ENCODE results near the gene C10orf105.

The C10orf105 gene

GRCh38 chr10:71747551-71748523 lies 28.3 kb upstream of the C10orf105 start:
- ChIA-PET POLR2A (interaction anchor here (0.6 to 2.2 kb wide), 6 partner anchors 10 to 141 kb away, joined by 3 to 12 read pairs (median 8); partner anchors contain the start of gene VSIR), CTCF (interaction anchor here (0.8 to 8.4 kb wide), 15 partner anchors 9 to 83 kb away, joined by 3 to 159 read pairs (median 8); partner anchors contain the start of genes C10orf105 and VSIR)

GRCh38 chr10:71747039-71747531 lies 27.5 kb upstream of the C10orf105 start:
- WGBS (ENCODE audit: insufficient coverage): 50% methylated on average over 1 of the region's 2 CpGs
- Histone ChIP-seq H3K36me3 (ENCODE audit: control insufficient read depth in 4 of 4, insufficient read depth in 4 of 4, low read length in 3 of 4) (peaks cover 0 to 23% (median 8%) of the 10 kb centered on the region in 4 experiments), H3K27me3 (replicated peaks in 2 of 5; ENCODE audit: control insufficient read depth in 4 of 5, insufficient read depth in 5 of 5, low read length in 4 of 5) (no peaks in the 10 kb centered on the region), H3K4me3 (ENCODE audit: control insufficient read depth in 1 of 7, extremely low read depth in 1 of 7, insufficient read depth in 4 of 7, low read depth in 2 of 7, low read length in 6 of 7) (peak overlapping the region in 3 of 7 experiments; percentile 18 to 50 (median 44)), H3K27ac (ENCODE audit: insufficient read depth in 1 of 2, low read depth in 1 of 2, low read length in 2 of 2, poor library complexity in 1 of 2, severe bottlenecking in 2 of 2) (peak overlapping the region in 1 of 2 experiments; percentile 78), H3K9me3 (ENCODE audit: control extremely low read depth in 1 of 5, control insufficient read depth in 4 of 5, insufficient read depth in 2 of 5, low read depth in 1 of 5, low read length in 4 of 5) (peaks cover 0 to 7% (median 0%) of the 10 kb centered on the region in 5 experiments), H3K4me1 (ENCODE audit: control extremely low read depth in 1 of 4, control insufficient read depth in 4 of 4, insufficient read depth in 4 of 4, low read length in 3 of 4) (peaks cover 13 to 84% (median 71%) of the 10 kb centered on the region in 4 experiments)
- DNase-seq: peak in 2 of 3 donors; percentile 22 to 41
- ChIA-PET CTCF (interaction anchor here (0.7 to 8.4 kb wide), 14 partner anchors 9 to 82 kb away, joined by 3 to 159 read pairs (median 7); partner anchors contain the start of genes C10orf105 and VSIR), POLR2A (interaction anchor here (0.7 to 2.2 kb wide), 2 partner anchors 9 to 19 kb away, joined by 3 to 6 read pairs; no protein-coding TSS in a partner anchor)

More at GRCh38 chr10:71747551-71748523, 28.3 kb upstream of the C10orf105 start:
- H3K27ac ChIP-seq (ENCODE audit: insufficient read depth in 1 of 2, low read depth in 1 of 2, low read length in 2 of 2, poor library complexity in 1 of 2, severe bottlenecking in 2 of 2): peak overlapping the region; percentile 23 to 78
- peaks cover 19 to 88% (median 78%) of the 10 kb centered on the region in 4 experiments for H3K4me1 ChIP-seq (ENCODE audit: control extremely low read depth in 1 of 4, control insufficient read depth in 4 of 4, insufficient read depth in 4 of 4, low read length in 3 of 4)
- no peaks in the 10 kb centered on the region for H3K27me3 ChIP-seq (replicated peaks in 2 of 5; ENCODE audit: control insufficient read depth in 4 of 5, insufficient read depth in 5 of 5, low read length in 4 of 5)
- 19% methylated on average over 6 of the region's 14 CpGs for WGBS (ENCODE audit: insufficient coverage)
- H3K9me3 ChIP-seq (ENCODE audit: control extremely low read depth in 1 of 5, control insufficient read depth in 4 of 5, insufficient read depth in 2 of 5, low read depth in 1 of 5, low read length in 4 of 5): peaks cover 0 to 4% (median 0%) of the 10 kb centered on the region in 5 experiments
- H3K4me3 ChIP-seq (ENCODE audit: control insufficient read depth in 1 of 7, extremely low read depth in 1 of 7, insufficient read depth in 4 of 7, low read depth in 2 of 7, low read length in 6 of 7): peak overlapping the region in 4 of 7 experiments; percentile 8 to 44 (median 14)
- peak in 2 of 3 donors; percentile 87 to 88 for DNase-seq
- peaks cover 0 to 31% (median 11%) of the 10 kb centered on the region in 4 experiments for H3K36me3 ChIP-seq (ENCODE audit: control insufficient read depth in 4 of 4, insufficient read depth in 4 of 4, low read length in 3 of 4)

- H3K4me1 ChIP-seq (ENCODE audit: control extremely low read depth in 1 of 4, control insufficient read depth in 4 of 4, insufficient read depth in 4 of 4, low read length in 3 of 4): peaks cover 11 to 82% (median 71%) of the 10 kb centered on the region in 4 experiments
- ChIA-PET POLR2A (interaction anchor here (0.7 to 2.2 kb wide), 3 partner anchors 8 to 20 kb away, joined by 3 to 6 read pairs (median 3); no protein-coding TSS in a partner anchor), CTCF (interaction anchor here (0.7 to 8.4 kb wide), 14 partner anchors 10 to 51 kb away, joined by 3 to 159 read pairs (median 7); partner anchors contain the start of genes C10orf105 and VSIR)
- H3K27me3 ChIP-seq (replicated peaks in 2 of 5; ENCODE audit: control insufficient read depth in 4 of 5, insufficient read depth in 5 of 5, low read length in 4 of 5): no peaks in the 10 kb centered on the region
- DNase-seq: peak in 2 of 3 donors; percentile 67 to 77
- peak overlapping the region in 1 of 2 experiments; percentile 78 for H3K27ac ChIP-seq (ENCODE audit: insufficient read depth in 1 of 2, low read depth in 1 of 2, low read length in 2 of 2, poor library complexity in 1 of 2, severe bottlenecking in 2 of 2)
- 25% methylated on average over 9 of the region's 13 CpGs for WGBS (ENCODE audit: insufficient coverage)
- peaks cover 0 to 7% (median 0%) of the 10 kb centered on the region in 5 experiments for H3K9me3 ChIP-seq (ENCODE audit: control extremely low read depth in 1 of 5, control insufficient read depth in 4 of 5, insufficient read depth in 2 of 5, low read depth in 1 of 5, low read length in 4 of 5)
- H3K36me3 ChIP-seq (ENCODE audit: control insufficient read depth in 4 of 4, insufficient read depth in 4 of 4, low read length in 3 of 4): peaks cover 0 to 18% (median 8%) of the 10 kb centered on the region in 4 experiments
- H3K4me3 ChIP-seq (ENCODE audit: control insufficient read depth in 1 of 7, extremely low read depth in 1 of 7, insufficient read depth in 4 of 7, low read depth in 2 of 7, low read length in 6 of 7): peak overlapping the region in 3 of 7 experiments; percentile 31 to 50 (median 44)
These were observed 26.9 kb upstream of the C10orf105 start for GRCh38 chr10:71746344-71747037.

GRCh38 chr10:71745664-71746250 lies 26.2 kb upstream of the C10orf105 start:
- ChIA-PET POLR2A (interaction anchor here (0.9 to 2.2 kb wide), 2 partner anchors 18 to 20 kb away, joined by 3 to 6 read pairs; no protein-coding TSS in a partner anchor), CTCF (interaction anchor here (1.2 to 8.4 kb wide), 10 partner anchors 9 to 46 kb away, joined by 3 to 159 read pairs (median 14); partner anchors contain the start of genes C10orf105 and VSIR)
- Histone ChIP-seq H3K4me1 (ENCODE audit: control extremely low read depth in 1 of 4, control insufficient read depth in 4 of 4, insufficient read depth in 4 of 4, low read length in 3 of 4) (peaks cover 11 to 82% (median 72%) of the 10 kb centered on the region in 4 experiments), H3K27ac (ENCODE audit: insufficient read depth in 1 of 2, low read depth in 1 of 2, low read length in 2 of 2, poor library complexity in 1 of 2, severe bottlenecking in 2 of 2) (peak overlapping the region in 1 of 2 experiments; percentile 41), H3K4me3 (ENCODE audit: control insufficient read depth in 1 of 7, extremely low read depth in 1 of 7, insufficient read depth in 4 of 7, low read depth in 2 of 7, low read length in 6 of 7) (no peak overlapping the region), H3K9me3 (ENCODE audit: control extremely low read depth in 1 of 5, control insufficient read depth in 4 of 5, insufficient read depth in 2 of 5, low read depth in 1 of 5, low read length in 4 of 5) (peaks cover 0 to 7% (median 0%) of the 10 kb centered on the region in 5 experiments), H3K27me3 (replicated peaks in 2 of 5; ENCODE audit: control insufficient read depth in 4 of 5, insufficient read depth in 5 of 5, low read length in 4 of 5) (no peaks in the 10 kb centered on the region), H3K36me3 (ENCODE audit: control insufficient read depth in 4 of 4, insufficient read depth in 4 of 4, low read length in 3 of 4) (peaks cover 0 to 12% (median 5%) of the 10 kb centered on the region in 4 experiments)
- no peak for DNase-seq
- WGBS (ENCODE audit: insufficient coverage): 93% methylated on average over 2 of the region's 2 CpGs

- Histone ChIP-seq H3K4me1 (ENCODE audit: control extremely low read depth in 1 of 4, control insufficient read depth in 4 of 4, insufficient read depth in 4 of 4, low read length in 3 of 4) (peaks cover 11 to 82% (median 72%) of the 10 kb centered on the region in 4 experiments), H3K4me3 (ENCODE audit: control insufficient read depth in 1 of 7, extremely low read depth in 1 of 7, insufficient read depth in 4 of 7, low read depth in 2 of 7, low read length in 6 of 7) (no peak overlapping the region), H3K27me3 (replicated peaks in 2 of 5; ENCODE audit: control insufficient read depth in 4 of 5, insufficient read depth in 5 of 5, low read length in 4 of 5) (no peaks in the 10 kb centered on the region), H3K27ac (ENCODE audit: insufficient read depth in 1 of 2, low read depth in 1 of 2, low read length in 2 of 2, poor library complexity in 1 of 2, severe bottlenecking in 2 of 2) (no peak overlapping the region), H3K9me3 (ENCODE audit: control extremely low read depth in 1 of 5, control insufficient read depth in 4 of 5, insufficient read depth in 2 of 5, low read depth in 1 of 5, low read length in 4 of 5) (peaks cover 0 to 7% (median 0%) of the 10 kb centered on the region in 5 experiments), H3K36me3 (ENCODE audit: control insufficient read depth in 4 of 4, insufficient read depth in 4 of 4, low read length in 3 of 4) (peaks cover 0 to 6% (median 0%) of the 10 kb centered on the region in 4 experiments)
- WGBS (ENCODE audit: insufficient coverage): 100% methylated on average over 3 of the region's 8 CpGs
- ChIA-PET CTCF (interaction anchor here (1.4 to 8.4 kb wide), 5 partner anchors 8 to 38 kb away, joined by 3 to 159 read pairs (median 36); partner anchors contain the start of gene VSIR), POLR2A (no interaction called here)
- DNase-seq: no peak
These were observed 25.5 kb upstream of the C10orf105 start for GRCh38 chr10:71744897-71745663.
